Type B pancreatic cell (in vitro differentiated cells): ENCODE measurements around the gene PRDM15. TPM values are rescaled to one million over a fixed set of nuclear protein-coding genes. Genes with fewer than 3 reads are reported as not detected.

Source experiments
- DNase-seq: peaks from one replicate; pipeline ENCODE4 v3.0.0; 2021; ENCODE audit warnings: mixed read lengths; ENCODE audit not compliant: unreplicated experiment; ENCODE audit errors: extremely low spot score
- H3K27ac Mint-ChIP-seq: 2 replicates; pipeline ENCODE4 v1.8.0; 2021; ENCODE audit warnings: mild to moderate bottlenecking, mixed read lengths
- H3K27me3 Mint-ChIP-seq: 2 replicates; pipeline ENCODE4 v1.8.0; 2021; ENCODE audit warnings: mixed read lengths
- H3K36me3 Mint-ChIP-seq: 2 replicates; pipeline ENCODE4 v1.8.0; 2021; ENCODE audit warnings: mixed read lengths
- H3K4me1 Mint-ChIP-seq: one replicate; pipeline ENCODE4 v1.8.0; 2021; ENCODE audit warnings: mixed read lengths; ENCODE audit not compliant: unreplicated experiment
- H3K4me3 Mint-ChIP-seq: 2 replicates; pipeline ENCODE4 v1.8.0; 2021; ENCODE audit warnings: mild to moderate bottlenecking, mixed read lengths
- H3K9me3 Mint-ChIP-seq: 2 replicates; pipeline ENCODE4 v1.8.0; 2021; ENCODE audit warnings: mixed read lengths
- total RNA-seq: library from RNA; stranded (reverse); gene quantifications from 2 replicates; pipeline ENCODE4 v1.2.1, GENCODE V29; 2021; ENCODE audit warnings: low replicate concordance
- TF ChIP-seq, protein P1 (sequence below): fragments of 200-600 bp; sonication (generic); conservative IDR thresholded peaks from 2 replicates; pipeline ENCODE4 v1.5.0; 2021; ENCODE audit warnings: antibody characterized with exemption, mild to moderate bottlenecking

Gene PRDM15
- total RNA-seq, 1 donor from 2014 or later: 8.8 TPM

DNA sequence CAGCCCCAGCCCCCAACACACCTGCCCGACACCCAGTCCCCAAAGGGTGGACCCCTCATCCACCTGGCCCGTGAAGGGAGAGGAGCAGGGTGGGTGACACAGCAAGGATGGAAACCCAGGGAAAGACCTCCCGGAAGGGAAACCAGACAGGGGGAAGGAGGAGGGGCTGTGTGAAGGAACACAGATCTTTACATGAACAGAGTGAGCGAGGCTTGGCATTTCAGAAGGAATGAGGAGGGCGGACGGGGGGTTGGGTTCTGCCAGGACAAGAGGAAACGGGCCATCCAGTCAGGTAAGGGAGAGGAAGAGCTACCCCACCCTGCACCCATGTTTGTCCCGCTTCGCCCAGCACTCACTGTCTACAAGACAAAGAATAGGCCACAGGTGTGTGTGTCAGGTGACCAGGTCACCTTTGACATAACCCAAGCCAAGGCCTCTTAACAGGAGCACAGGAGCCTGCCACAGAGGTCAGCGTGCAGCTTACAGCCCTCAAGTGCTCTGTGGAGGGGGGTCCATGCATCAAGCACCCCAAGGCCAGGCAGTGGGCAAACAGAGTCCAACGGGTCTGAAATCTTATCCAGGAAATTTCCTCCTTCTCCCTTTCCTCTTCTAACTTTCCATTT lies 18.0 kb upstream of the PRDM15 start:
- Mint-ChIP-seq H3K27me3 (no peaks in the 10 kb centered on the region), H3K4me1 (peaks cover 21% of the 10 kb centered on the region), H3K9me3 (no peaks in the 10 kb centered on the region), H3K27ac (no peak overlapping the region), H3K36me3 (peaks cover 24% of the 10 kb centered on the region), H3K4me3 (no peak overlapping the region)
- no peak for DNase-seq
- TF ChIP-seq, protein P1, sequence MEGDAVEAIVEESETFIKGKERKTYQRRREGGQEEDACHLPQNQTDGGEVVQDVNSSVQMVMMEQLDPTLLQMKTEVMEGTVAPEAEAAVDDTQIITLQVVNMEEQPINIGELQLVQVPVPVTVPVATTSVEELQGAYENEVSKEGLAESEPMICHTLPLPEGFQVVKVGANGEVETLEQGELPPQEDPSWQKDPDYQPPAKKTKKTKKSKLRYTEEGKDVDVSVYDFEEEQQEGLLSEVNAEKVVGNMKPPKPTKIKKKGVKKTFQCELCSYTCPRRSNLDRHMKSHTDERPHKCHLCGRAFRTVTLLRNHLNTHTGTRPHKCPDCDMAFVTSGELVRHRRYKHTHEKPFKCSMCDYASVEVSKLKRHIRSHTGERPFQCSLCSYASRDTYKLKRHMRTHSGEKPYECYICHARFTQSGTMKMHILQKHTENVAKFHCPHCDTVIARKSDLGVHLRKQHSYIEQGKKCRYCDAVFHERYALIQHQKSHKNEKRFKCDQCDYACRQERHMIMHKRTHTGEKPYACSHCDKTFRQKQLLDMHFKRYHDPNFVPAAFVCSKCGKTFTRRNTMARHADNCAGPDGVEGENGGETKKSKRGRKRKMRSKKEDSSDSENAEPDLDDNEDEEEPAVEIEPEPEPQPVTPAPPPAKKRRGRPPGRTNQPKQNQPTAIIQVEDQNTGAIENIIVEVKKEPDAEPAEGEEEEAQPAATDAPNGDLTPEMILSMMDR: no peak

DNA sequence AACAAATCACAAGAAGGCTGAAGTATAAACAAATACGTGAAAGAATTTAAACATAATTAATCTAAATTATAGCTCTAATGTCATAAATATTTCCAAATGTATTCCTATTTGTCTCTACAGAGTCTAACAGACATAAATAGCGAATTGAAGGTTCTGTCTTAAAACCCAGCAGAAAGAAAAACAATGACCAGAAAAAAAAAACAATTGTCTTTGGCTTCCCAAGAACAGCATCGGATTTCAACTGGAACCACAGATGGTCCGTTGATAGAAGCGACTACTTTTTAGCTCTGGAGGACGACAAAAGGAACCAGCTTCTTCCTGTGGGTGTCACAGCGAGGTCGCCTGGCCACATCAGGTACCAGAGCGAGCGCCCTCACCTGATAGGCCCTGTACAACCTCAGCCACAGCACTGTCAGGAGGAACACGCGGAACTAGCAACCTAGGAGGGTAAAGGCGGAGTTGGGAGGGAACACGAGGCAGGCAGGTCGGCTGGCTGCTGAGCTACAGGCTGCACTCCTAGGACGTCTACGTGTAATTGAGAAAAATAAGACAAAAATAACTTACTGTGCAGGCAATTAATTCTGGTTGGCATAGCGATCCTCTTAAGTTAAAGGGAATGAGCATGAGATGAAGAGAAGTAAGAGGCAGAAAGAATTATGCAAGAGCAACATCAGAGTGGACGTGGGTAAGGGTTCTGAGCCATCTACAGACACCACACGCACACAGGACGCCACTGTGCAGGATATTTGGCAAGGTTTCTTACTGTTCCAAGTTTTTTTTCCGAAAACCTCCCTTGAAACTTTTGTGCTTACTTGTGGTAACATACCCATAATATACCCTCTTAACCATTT lies 16.7 kb upstream of the PRDM15 start:
- H3K9me3 Mint-ChIP-seq: no peaks in the 10 kb centered on the region
- H3K27ac Mint-ChIP-seq: no peak overlapping the region
- TF ChIP-seq, protein P1: no peak
- H3K36me3 Mint-ChIP-seq: peaks cover 15% of the 10 kb centered on the region
- no peaks in the 10 kb centered on the region for H3K27me3 Mint-ChIP-seq
- peaks cover 21% of the 10 kb centered on the region for H3K4me1 Mint-ChIP-seq
- H3K4me3 Mint-ChIP-seq: no peak overlapping the region
- DNase-seq: no peak

DNA sequence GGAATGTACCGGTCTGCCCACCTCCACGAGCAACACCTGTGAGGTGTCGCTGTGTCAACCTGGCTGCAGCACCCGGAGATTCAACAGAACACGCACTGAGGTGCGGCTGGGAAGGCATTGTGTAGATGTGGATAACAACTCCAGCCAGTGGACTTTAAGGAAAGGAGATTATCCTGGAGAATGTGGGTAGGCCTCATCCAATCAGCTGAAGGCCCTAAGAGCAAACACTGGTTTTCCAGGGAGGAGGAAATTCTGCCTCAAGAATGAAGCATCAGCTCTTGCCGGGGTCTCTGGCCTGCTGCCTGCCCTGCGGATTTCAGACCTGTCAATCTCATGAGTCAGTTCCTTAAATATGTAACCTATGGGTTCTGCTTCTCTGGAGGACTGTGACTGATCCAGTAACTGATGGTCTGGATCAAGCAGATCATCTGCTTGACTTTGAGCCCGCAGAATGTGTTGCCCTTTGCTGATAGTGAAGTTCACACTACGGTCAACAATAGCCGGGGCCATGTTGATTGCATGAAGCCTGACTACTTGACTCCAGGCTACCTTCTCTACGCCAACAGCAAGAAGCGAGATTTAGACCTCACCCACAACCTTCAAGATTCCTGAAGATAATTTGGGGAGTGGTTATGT lies 15.9 kb upstream of the PRDM15 start:
- Mint-ChIP-seq H3K27me3 (no peaks in the 10 kb centered on the region), H3K27ac (no peak overlapping the region), H3K9me3 (no peaks in the 10 kb centered on the region), H3K4me3 (no peak overlapping the region), H3K36me3 (peaks cover 14% of the 10 kb centered on the region), H3K4me1 (peaks cover 21% of the 10 kb centered on the region)
- TF ChIP-seq, protein P1: no peak
- DNase-seq: no peak

DNA sequence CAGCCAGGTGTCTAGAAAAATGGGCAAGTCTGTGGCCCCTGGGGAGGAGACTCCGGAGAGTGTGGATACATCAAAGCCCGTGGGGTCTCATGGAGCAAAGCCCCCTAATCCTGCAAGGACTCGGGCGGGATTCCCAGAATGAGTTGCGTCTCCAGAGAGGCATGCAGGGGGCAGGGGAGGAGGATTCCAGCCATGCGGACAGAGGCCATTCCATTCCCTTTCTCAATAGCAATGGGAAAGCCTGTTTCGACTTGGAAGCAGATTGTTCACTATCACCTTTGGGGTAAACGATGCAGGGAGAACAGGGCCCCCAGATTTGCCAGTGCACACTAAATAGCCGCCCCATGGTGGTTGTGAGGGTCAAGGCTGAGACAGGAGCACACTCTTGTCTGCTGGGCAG lies 15.4 kb upstream of the PRDM15 start:
- Mint-ChIP-seq H3K36me3 (peaks cover 14% of the 10 kb centered on the region), H3K4me1 (peaks cover 21% of the 10 kb centered on the region), H3K27me3 (no peaks in the 10 kb centered on the region), H3K4me3 (no peak overlapping the region), H3K27ac (no peak overlapping the region), H3K9me3 (no peaks in the 10 kb centered on the region)
- TF ChIP-seq, protein P1: no peak
- DNase-seq: no peak

DNA sequence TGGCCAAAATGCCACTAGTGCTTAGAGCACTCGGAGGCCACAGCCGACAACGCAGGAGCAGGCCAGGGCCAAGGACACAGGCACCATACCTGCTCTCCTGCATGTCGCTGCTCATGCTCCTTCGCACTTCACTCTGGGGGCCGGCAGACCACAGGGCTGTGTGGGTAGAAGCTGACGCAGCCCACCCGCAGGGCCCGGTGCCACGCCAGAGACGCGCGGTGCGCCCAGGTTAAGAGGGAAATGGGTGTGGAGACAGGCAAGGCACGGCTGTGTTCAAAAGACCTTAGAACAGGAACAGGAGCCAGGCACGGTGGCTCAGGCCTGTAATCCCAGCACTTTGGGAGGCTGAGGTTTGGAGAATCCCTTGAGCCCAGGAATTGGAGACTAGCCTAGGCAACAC lies 13.6 kb upstream of the PRDM15 start:
- TF ChIP-seq, protein P1: no peak
- no peak overlapping the region for H3K4me3 Mint-ChIP-seq
- H3K4me1 Mint-ChIP-seq: peaks cover 13% of the 10 kb centered on the region
- DNase-seq: no peak
- no peaks in the 10 kb centered on the region for H3K9me3 Mint-ChIP-seq
- H3K27me3 Mint-ChIP-seq: no peaks in the 10 kb centered on the region
- peaks cover 13% of the 10 kb centered on the region for H3K36me3 Mint-ChIP-seq
- H3K27ac Mint-ChIP-seq: no peak overlapping the region
